Measurements from ENCODE around the gene ITGA1.
"Not testable (repeated sequence)": the region's sequence is repeated elsewhere in the genome, so short reads cannot be mapped to it uniquely, and the experiment has no call there.

Gene ITGA1

GRCh38 chr5:52861368-52861767, 73.7 kb downstream of the ITGA1 start:
- H3K27me3 ChIP-seq (ENCODE audit: control insufficient read depth in 1 of 2, insufficient read depth in 2 of 2, low read length in 2 of 2) = no peaks in the 10 kb centered on the region
- H3K4me3 ChIP-seq (ENCODE audit: low read length in 2 of 2) = no peak overlapping the region
- peaks cover 3 to 8% of the 10 kb centered on the region in 2 donors for H3K36me3 ChIP-seq (ENCODE audit: control insufficient read depth in 2 of 2, insufficient read depth in 2 of 2, low read length in 2 of 2)
- no peak overlapping the region for H3K9ac ChIP-seq (ENCODE audit: low read length in 2 of 2)
- H3K4me1 ChIP-seq (ENCODE audit: control insufficient read depth, insufficient read depth, low read length) = peaks cover 7% of the 10 kb centered on the region
- H3K27ac ChIP-seq (ENCODE audit: low read length) = no peak overlapping the region
- H3K9me3 ChIP-seq (ENCODE audit: control insufficient read depth in 2 of 2, low read length in 2 of 2) = no peaks in the 10 kb centered on the region

GRCh38 chr5:52863715-52864290, 76.1 kb downstream of the ITGA1 start:
- Histone ChIP-seq H3K27ac (ENCODE audit: low read length) (peak overlapping the region; percentile 50), H3K27me3 (ENCODE audit: control insufficient read depth in 1 of 2, insufficient read depth in 2 of 2, low read length in 2 of 2) (no peaks in the 10 kb centered on the region), H3K4me1 (ENCODE audit: control insufficient read depth, insufficient read depth, low read length) (peaks cover 7% of the 10 kb centered on the region), H3K36me3 (ENCODE audit: control insufficient read depth in 2 of 2, insufficient read depth in 2 of 2, low read length in 2 of 2) (peaks cover 7 to 11% of the 10 kb centered on the region in 2 donors), H3K9ac (ENCODE audit: low read length in 2 of 2) (peak overlapping the region in 1 of 2 donors; percentile 57), H3K4me3 (ENCODE audit: low read length in 2 of 2) (no peak overlapping the region), H3K9me3 (ENCODE audit: control insufficient read depth in 2 of 2, low read length in 2 of 2) (no peaks in the 10 kb centered on the region)

- Histone ChIP-seq H3K9me3 (ENCODE audit: control insufficient read depth in 2 of 2, low read length in 2 of 2) (no peaks in the 10 kb centered on the region), H3K27me3 (ENCODE audit: control insufficient read depth in 1 of 2, insufficient read depth in 2 of 2, low read length in 2 of 2) (no peaks in the 10 kb centered on the region), H3K27ac (ENCODE audit: low read length) (peak overlapping the region; percentile 50), H3K36me3 (ENCODE audit: control insufficient read depth in 2 of 2, insufficient read depth in 2 of 2, low read length in 2 of 2) (peaks cover 7 to 11% of the 10 kb centered on the region in 2 donors), H3K4me1 (ENCODE audit: control insufficient read depth, insufficient read depth, low read length) (peaks cover 7% of the 10 kb centered on the region), H3K9ac (ENCODE audit: low read length in 2 of 2) (peak overlapping the region in 1 of 2 donors; percentile 57), H3K4me3 (ENCODE audit: low read length in 2 of 2) (no peak overlapping the region)
Observed at GRCh38 chr5:52864371-52864770, 76.7 kb downstream of the ITGA1 start.

GRCh38 chr5:52864884-52865283, 77.2 kb downstream of the ITGA1 start:
- Histone ChIP-seq H3K9me3 (ENCODE audit: control insufficient read depth in 2 of 2, low read length in 2 of 2) (no peaks in the 10 kb centered on the region), H3K27me3 (ENCODE audit: control insufficient read depth in 1 of 2, insufficient read depth in 2 of 2, low read length in 2 of 2) (no peaks in the 10 kb centered on the region), H3K9ac (ENCODE audit: low read length in 2 of 2) (peak overlapping the region in 1 of 2 donors; percentile 57), H3K36me3 (ENCODE audit: control insufficient read depth in 2 of 2, insufficient read depth in 2 of 2, low read length in 2 of 2) (peaks cover 7 to 11% of the 10 kb centered on the region in 2 donors), H3K4me1 (ENCODE audit: control insufficient read depth, insufficient read depth, low read length) (peaks cover 7% of the 10 kb centered on the region), H3K4me3 (ENCODE audit: low read length in 2 of 2) (no peak overlapping the region), H3K27ac (ENCODE audit: low read length) (no peak overlapping the region)

- not testable (repeated sequence) for H3K9me3 ChIP-seq (ENCODE audit: control insufficient read depth in 2 of 2, low read length in 2 of 2); H3K9ac ChIP-seq (ENCODE audit: low read length in 2 of 2); H3K4me3 ChIP-seq (ENCODE audit: low read length in 2 of 2); H3K27me3 ChIP-seq (ENCODE audit: control insufficient read depth in 1 of 2, insufficient read depth in 2 of 2, low read length in 2 of 2); H3K4me1 ChIP-seq (ENCODE audit: control insufficient read depth, insufficient read depth, low read length); H3K27ac ChIP-seq (ENCODE audit: low read length)
- H3K36me3 ChIP-seq (ENCODE audit: control insufficient read depth in 2 of 2, insufficient read depth in 2 of 2, low read length in 2 of 2) = peaks cover 7 to 11% of the 10 kb centered on the region in 2 donors
Observed at GRCh38 chr5:52865991-52866390, 78.3 kb downstream of the ITGA1 start.

- H3K27ac ChIP-seq (ENCODE audit: low read length) = no peak overlapping the region
Observed at GRCh38 chr5:52867809-52868208, 80.1 kb downstream of the ITGA1 start.

GRCh38 chr5:52868417-52868816, 80.7 kb downstream of the ITGA1 start:
- Histone ChIP-seq H3K36me3 (ENCODE audit: control insufficient read depth in 2 of 2, insufficient read depth in 2 of 2, low read length in 2 of 2) (peaks cover 4 to 8% of the 10 kb centered on the region in 2 donors), H3K9ac (ENCODE audit: low read length in 2 of 2) (no peak overlapping the region), H3K4me3 (ENCODE audit: low read length in 2 of 2) (no peak overlapping the region), H3K27ac (ENCODE audit: low read length) (no peak overlapping the region), H3K4me1 (ENCODE audit: control insufficient read depth, insufficient read depth, low read length) (peaks cover 7% of the 10 kb centered on the region), H3K27me3 (ENCODE audit: control insufficient read depth in 1 of 2, insufficient read depth in 2 of 2, low read length in 2 of 2) (no peaks in the 10 kb centered on the region), H3K9me3 (ENCODE audit: control insufficient read depth in 2 of 2, low read length in 2 of 2) (no peaks in the 10 kb centered on the region)

More at GRCh38 chr5:52867809-52868208, 80.1 kb downstream of the ITGA1 start:
- Histone ChIP-seq H3K9ac (ENCODE audit: low read length in 2 of 2) (no peak overlapping the region), H3K9me3 (ENCODE audit: control insufficient read depth in 2 of 2, low read length in 2 of 2) (no peaks in the 10 kb centered on the region), H3K4me3 (ENCODE audit: low read length in 2 of 2) (no peak overlapping the region), H3K36me3 (ENCODE audit: control insufficient read depth in 2 of 2, insufficient read depth in 2 of 2, low read length in 2 of 2) (peaks cover 4 to 5% of the 10 kb centered on the region in 2 donors), H3K4me1 (ENCODE audit: control insufficient read depth, insufficient read depth, low read length) (peaks cover 7% of the 10 kb centered on the region), H3K27me3 (ENCODE audit: control insufficient read depth in 1 of 2, insufficient read depth in 2 of 2, low read length in 2 of 2) (no peaks in the 10 kb centered on the region)

GRCh38 chr5:52869391-52869790, 81.7 kb downstream of the ITGA1 start:
- no peaks in the 10 kb centered on the region for H3K9me3 ChIP-seq (ENCODE audit: control insufficient read depth in 2 of 2, low read length in 2 of 2)
- peaks cover 6 to 10% of the 10 kb centered on the region in 2 donors for H3K36me3 ChIP-seq (ENCODE audit: control insufficient read depth in 2 of 2, insufficient read depth in 2 of 2, low read length in 2 of 2)
- no peaks in the 10 kb centered on the region for H3K4me1 ChIP-seq (ENCODE audit: control insufficient read depth, insufficient read depth, low read length)
- no peak overlapping the region for H3K27ac ChIP-seq (ENCODE audit: low read length)
- no peaks in the 10 kb centered on the region for H3K27me3 ChIP-seq (ENCODE audit: control insufficient read depth in 1 of 2, insufficient read depth in 2 of 2, low read length in 2 of 2)
- H3K4me3 ChIP-seq (ENCODE audit: low read length in 2 of 2) = no peak overlapping the region
- no peak overlapping the region for H3K9ac ChIP-seq (ENCODE audit: low read length in 2 of 2)

GRCh38 chr5:52870448-52870847, 82.7 kb downstream of the ITGA1 start:
- Histone ChIP-seq H3K36me3 (ENCODE audit: control insufficient read depth in 2 of 2, insufficient read depth in 2 of 2, low read length in 2 of 2) (peaks cover 6 to 9% of the 10 kb centered on the region in 2 donors), H3K27ac (ENCODE audit: low read length) (no peak overlapping the region), H3K9me3 (ENCODE audit: control insufficient read depth in 2 of 2, low read length in 2 of 2) (no peaks in the 10 kb centered on the region), H3K9ac (ENCODE audit: low read length in 2 of 2) (no peak overlapping the region), H3K27me3 (ENCODE audit: control insufficient read depth in 1 of 2, insufficient read depth in 2 of 2, low read length in 2 of 2) (no peaks in the 10 kb centered on the region), H3K4me1 (ENCODE audit: control insufficient read depth, insufficient read depth, low read length) (no peaks in the 10 kb centered on the region), H3K4me3 (ENCODE audit: low read length in 2 of 2) (no peak overlapping the region)

- Histone ChIP-seq H3K27ac (ENCODE audit: low read length) (no peak overlapping the region), H3K36me3 (ENCODE audit: control insufficient read depth in 2 of 2, insufficient read depth in 2 of 2, low read length in 2 of 2) (peaks cover 9% of the 10 kb centered on the region in 2 donors)
Observed at GRCh38 chr5:52875827-52876226, 88.1 kb downstream of the ITGA1 start.

GRCh38 chr5:52876456-52876855, 88.7 kb downstream of the ITGA1 start:
- Histone ChIP-seq H3K9me3 (ENCODE audit: control insufficient read depth in 2 of 2, low read length in 2 of 2) (no peaks in the 10 kb centered on the region), H3K4me1 (ENCODE audit: control insufficient read depth, insufficient read depth, low read length) (no peaks in the 10 kb centered on the region), H3K4me3 (ENCODE audit: low read length in 2 of 2) (no peak overlapping the region), H3K9ac (ENCODE audit: low read length in 2 of 2) (no peak overlapping the region), H3K27me3 (ENCODE audit: control insufficient read depth in 1 of 2, insufficient read depth in 2 of 2, low read length in 2 of 2) (no peaks in the 10 kb centered on the region), H3K27ac (ENCODE audit: low read length) (no peak overlapping the region), H3K36me3 (ENCODE audit: control insufficient read depth in 2 of 2, insufficient read depth in 2 of 2, low read length in 2 of 2) (peaks cover 13 to 14% of the 10 kb centered on the region in 2 donors)

More at GRCh38 chr5:52875827-52876226, 88.1 kb downstream of the ITGA1 start:
- Histone ChIP-seq H3K4me3 (ENCODE audit: low read length in 2 of 2) (no peak overlapping the region), H3K4me1 (ENCODE audit: control insufficient read depth, insufficient read depth, low read length) (no peaks in the 10 kb centered on the region), H3K9me3 (ENCODE audit: control insufficient read depth in 2 of 2, low read length in 2 of 2) (no peaks in the 10 kb centered on the region), H3K27me3 (ENCODE audit: control insufficient read depth in 1 of 2, insufficient read depth in 2 of 2, low read length in 2 of 2) (no peaks in the 10 kb centered on the region), H3K9ac (ENCODE audit: low read length in 2 of 2) (no peak overlapping the region)

Measured in stomach smooth muscle (tissue), 2 donors.